Measurements from ENCODE around the gene HOXB2. TPM values are rescaled to one million over a fixed set of nuclear protein-coding genes. Genes with fewer than 3 reads are reported as not detected.

The HOXB2 gene
- polyA plus RNA-seq, 3 donors: 1.6 to 3.8 (median 3.3) TPM

DNA sequence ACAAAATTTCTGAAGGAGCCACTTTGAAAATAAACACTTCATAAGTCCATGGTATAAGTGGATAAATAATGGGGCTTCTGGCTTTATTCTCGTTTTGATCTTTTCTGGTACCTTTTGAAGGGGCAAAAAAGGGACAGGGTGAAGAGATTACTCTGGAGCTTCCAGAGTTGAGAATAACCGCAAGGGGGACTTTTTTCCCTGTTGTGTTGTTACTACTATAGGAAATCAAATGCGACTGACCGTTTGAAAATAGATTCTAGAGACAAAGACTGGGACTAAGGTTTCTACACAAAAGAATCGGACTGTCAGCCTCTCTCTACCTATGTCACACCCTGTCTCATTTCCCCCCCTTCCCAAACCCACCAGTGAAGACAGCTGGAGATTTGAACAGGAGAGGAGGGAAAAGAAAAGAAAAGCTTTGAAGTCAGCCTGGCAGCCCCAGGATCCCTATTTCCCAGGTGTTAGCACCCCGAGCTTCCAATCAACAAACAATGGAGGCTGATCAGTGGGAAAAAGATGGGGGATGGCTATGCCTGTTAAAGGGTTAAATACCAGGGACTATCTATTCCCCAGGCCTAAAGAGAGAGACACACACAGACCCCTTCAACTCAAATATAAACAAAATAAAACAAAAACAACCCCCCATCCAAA, 24.9 kb upstream of the HOXB2 start:
- Histone ChIP-seq H3K9me3 (replicated peaks in 1 of 2; ENCODE audit: control insufficient read depth in 1 of 2, insufficient read depth in 1 of 2, low read length in 2 of 2) (no peaks in the 10 kb centered on the region), H2AFZ (ENCODE audit: insufficient read depth, low read depth, low read length, poor library complexity, severe bottlenecking) (no peak overlapping the region), H3K79me2 (ENCODE audit: insufficient read depth, low read length) (no peaks in the 10 kb centered on the region), H3K4me2 (replicated peaks; ENCODE audit: extremely low read depth, low read length, poor library complexity, severe bottlenecking) (no peak overlapping the region), H3K9ac (ENCODE audit: insufficient read depth, low read length, poor library complexity, severe bottlenecking) (no peak overlapping the region), H3K4me3 (replicated peaks in 1 of 3; ENCODE audit: low read depth in 2 of 3, low read length in 3 of 3) (no peak overlapping the region), H4K20me1 (ENCODE audit: insufficient read depth, low read length) (no peaks in the 10 kb centered on the region), H3K36me3 (replicated peaks in 1 of 2; ENCODE audit: control insufficient read depth in 1 of 2, insufficient read depth in 2 of 2, low read length in 2 of 2) (no peaks in the 10 kb centered on the region), H3K4me1 (ENCODE audit: control insufficient read depth in 1 of 2, insufficient read depth in 2 of 2, low read length in 2 of 2) (peaks cover 0 to 4% of the 10 kb centered on the region in 2 donors), H3K27me3 (ENCODE audit: control insufficient read depth in 2 of 2, insufficient read depth in 2 of 2, low read length in 2 of 2) (peaks cover 59 to 96% of the 10 kb centered on the region in 2 donors), H3K27ac (ENCODE audit: low read depth in 1 of 2, low read length in 2 of 2) (no peak overlapping the region)
- H3K27ac Mint-ChIP-seq: no peak overlapping the region
- WGBS (ENCODE audit: insufficient coverage): no CpG with 5 or more reads among the region's 6 CpGs
- H3K4me1 Mint-ChIP-seq: peaks cover 8% of the 10 kb centered on the region
- H3K27me3 Mint-ChIP-seq (ENCODE audit: low read depth in 3 of 3): peaks cover 0 to 40% (median 23%) of the 10 kb centered on the region in 3 donors
- no peak for TF ChIP-seq CTCF (IDR thresholded peaks at IDR 0.05)
- intact Hi-C loops (cut with micrococcal nuclease): no loop called here
- H3K36me3 Mint-ChIP-seq: peaks cover 2 to 6% of the 10 kb centered on the region in 2 donors
- DNase-seq: no peak
- H3K4me3 Mint-ChIP-seq: peak overlapping the region in 1 of 2 donors; percentile 75
- peaks cover 0 to 6% (median 2%) of the 10 kb centered on the region in 7 donors for H3K9me3 Mint-ChIP-seq

GRCh38 chr17:48569240-48569582, 24.3 kb upstream of the HOXB2 start:
- WGBS (ENCODE audit: insufficient coverage): no CpG with 5 or more reads among the region's 3 CpGs
- Histone ChIP-seq H3K27me3 (ENCODE audit: control insufficient read depth in 2 of 2, insufficient read depth in 2 of 2, low read length in 2 of 2) (peaks cover 60 to 95% of the 10 kb centered on the region in 2 donors), H3K27ac (ENCODE audit: low read depth in 1 of 2, low read length in 2 of 2) (no peak overlapping the region), H4K20me1 (ENCODE audit: insufficient read depth, low read length) (no peaks in the 10 kb centered on the region), H3K79me2 (ENCODE audit: insufficient read depth, low read length) (no peaks in the 10 kb centered on the region), H2AFZ (ENCODE audit: insufficient read depth, low read depth, low read length, poor library complexity, severe bottlenecking) (no peak overlapping the region), H3K4me1 (ENCODE audit: control insufficient read depth in 1 of 2, insufficient read depth in 2 of 2, low read length in 2 of 2) (peaks cover 0 to 4% of the 10 kb centered on the region in 2 donors), H3K36me3 (replicated peaks in 1 of 2; ENCODE audit: control insufficient read depth in 1 of 2, insufficient read depth in 2 of 2, low read length in 2 of 2) (no peaks in the 10 kb centered on the region), H3K4me3 (replicated peaks in 1 of 3; ENCODE audit: low read depth in 2 of 3, low read length in 3 of 3) (no peak overlapping the region), H3K4me2 (replicated peaks; ENCODE audit: extremely low read depth, low read length, poor library complexity, severe bottlenecking) (no peak overlapping the region), H3K9ac (ENCODE audit: insufficient read depth, low read length, poor library complexity, severe bottlenecking) (no peak overlapping the region), H3K9me3 (replicated peaks in 1 of 2; ENCODE audit: control insufficient read depth in 1 of 2, insufficient read depth in 1 of 2, low read length in 2 of 2) (no peaks in the 10 kb centered on the region)
- no peak for TF ChIP-seq CTCF (IDR thresholded peaks at IDR 0.05)
- no peak for DNase-seq
- Mint-ChIP-seq H3K4me3 (peak overlapping the region in 1 of 2 donors; percentile 75), H3K4me1 (peaks cover 8% of the 10 kb centered on the region), H3K27me3 (ENCODE audit: low read depth in 3 of 3) (peaks cover 0 to 39% (median 17%) of the 10 kb centered on the region in 3 donors), H3K9me3 (peaks cover 0 to 6% (median 2%) of the 10 kb centered on the region in 7 donors), H3K27ac (no peak overlapping the region), H3K36me3 (peaks cover 2 to 8% of the 10 kb centered on the region in 2 donors)
- intact Hi-C loops (cut with micrococcal nuclease): no loop called here

All from CD14-positive monocyte (primary cell).